HG03097 (cell line): ENCODE data around the gene SV2C.
A peak's percentile ranks its signal among the peaks of the same experiment; 100 is the strongest.
"Not testable (repeated sequence)": the region's sequence is repeated elsewhere in the genome, so short reads cannot be mapped to it uniquely, and the experiment has no call there.

Source experiments
- ATAC-seq: cut with Tn5 transposase; IDR thresholded peaks from one replicate; pipeline ENCODE4 v1.9.1; 2021; ENCODE audit not compliant: unreplicated experiment, low FRiP score

Gene SV2C

GRCh38 chr5:76291305-76292077 lies 208.3 kb downstream of the SV2C start:
- ATAC-seq, result no peak

- peak; percentile 66 for ATAC-seq
Measured at GRCh38 chr5:76292620-76293322, 209.6 kb downstream of the SV2C start.

- ATAC-seq, result no peak
Measured at GRCh38 chr5:76294573-76294972, 211.4 kb downstream of the SV2C start.

- no peak for ATAC-seq
Measured at GRCh38 chr5:76298852-76299251, 215.7 kb downstream of the SV2C start.

GRCh38 chr5:76299592-76299991 lies 216.4 kb downstream of the SV2C start:
- no peak for ATAC-seq

- ATAC-seq, result not testable (repeated sequence)
Measured at GRCh38 chr5:76301932-76302331, 218.7 kb downstream of the SV2C start.

- ATAC-seq, result not testable (repeated sequence)
Measured at GRCh38 chr5:76302661-76303060, 219.5 kb downstream of the SV2C start.

GRCh38 chr5:76303921-76304320 lies 220.7 kb downstream of the SV2C start:
- ATAC-seq, result no peak

- ATAC-seq, result no peak
Measured at GRCh38 chr5:76305269-76305668, 222.1 kb downstream of the SV2C start.

- no peak for ATAC-seq
Measured at GRCh38 chr5:76305775-76306174, 222.6 kb downstream of the SV2C start.

- ATAC-seq, result no peak
Measured at GRCh38 chr5:76310208-76310607, 227.0 kb downstream of the SV2C start.

- no peak for ATAC-seq
Measured at GRCh38 chr5:76312783-76313182, 229.6 kb downstream of the SV2C start.

- ATAC-seq, result no peak
Measured at GRCh38 chr5:76314643-76315042, 231.5 kb downstream of the SV2C start.

GRCh38 chr5:76319673-76320072 lies 236.5 kb downstream of the SV2C start:
- ATAC-seq, result no peak

GRCh38 chr5:76323494-76323893 lies 240.3 kb downstream of the SV2C start:
- not testable (repeated sequence) for ATAC-seq

- ATAC-seq, result no peak
Measured at GRCh38 chr5:76325326-76325725, 242.1 kb downstream of the SV2C start.

- no peak for ATAC-seq
Measured at GRCh38 chr5:76325876-76326491, 242.8 kb downstream of the SV2C start.

GRCh38 chr5:76326577-76327302 lies 243.6 kb downstream of the SV2C start:
- ATAC-seq, result no peak

GRCh38 chr5:76329346-76329745 lies 246.2 kb downstream of the SV2C start:
- no peak for ATAC-seq

GRCh38 chr5:76331126-76331525 lies 247.9 kb downstream of the SV2C start:
- no peak for ATAC-seq

GRCh38 chr5:76332102-76332501 lies 248.9 kb downstream of the SV2C start:
- no peak for ATAC-seq
